Natural killer cell (primary cell): Measurements from ENCODE around the gene PSAT1. TPM values are rescaled to one million over a fixed set of nuclear protein-coding genes. Genes with fewer than 3 reads are reported as not detected.
A peak's percentile ranks its signal among the peaks of the same experiment; 100 is the strongest.

ENCODE experiments used
- ATAC-seq, 3 donors: fragments of 150-1000 bp in 2 of 3; fragments of 200-7000 bp in 1 of 3; cut with Tn5 transposase; 1 replicate in 1 of 3; 2 replicates in 2 of 3; pipeline ENCODE4 v1.10.0; 2021; ENCODE audit warnings: mild to moderate bottlenecking in 2 of 3, moderate library complexity in 2 of 3
- DNase-seq, 2 donors: peaks; one replicate each; pipeline versions ENCODE4 v3.0.0 to v3.0.0-alpha.2; 2013 to 2021; ENCODE audit warnings: mixed read lengths in 1 of 2
- H3K27ac ChIP-seq: one replicate; pipeline ENCODE4 v1.5.1; 2013; ENCODE audit warnings: mild to moderate bottlenecking, low read length
- H3K27me3 ChIP-seq: one replicate; pipeline ENCODE4 v1.6.1; 2013; ENCODE audit warnings: low read length; ENCODE audit not compliant: control insufficient read depth, insufficient read depth
- H3K36me3 ChIP-seq: one replicate; pipeline ENCODE4 v1.6.1; 2013; ENCODE audit warnings: low read length; ENCODE audit not compliant: control insufficient read depth, insufficient read depth
- H3K4me1 ChIP-seq: one replicate; pipeline ENCODE4 v1.6.1; 2013; ENCODE audit warnings: low read length; ENCODE audit not compliant: control insufficient read depth, insufficient read depth
- H3K4me3 ChIP-seq: one replicate; pipeline ENCODE4 v1.5.1; 2013; ENCODE audit warnings: low read length
- H3K9me3 ChIP-seq: one replicate; pipeline ENCODE4 v1.6.1; 2013; ENCODE audit warnings: low read length; ENCODE audit not compliant: control insufficient read depth, insufficient read depth
- H3K27ac Mint-ChIP-seq, 2 donors: one replicate each; pipeline ENCODE4 v1.8.0; 2022; ENCODE audit warnings: mild to moderate bottlenecking in 2 of 2, mixed read lengths in 2 of 2, moderate library complexity in 1 of 2
- H3K27me3 Mint-ChIP-seq, 2 donors: one replicate each; pipeline ENCODE4 v1.8.0; 2022; ENCODE audit warnings: low read depth in 2 of 2, mixed read lengths in 2 of 2
- H3K36me3 Mint-ChIP-seq: one replicate; pipeline ENCODE4 v1.8.0; 2022; ENCODE audit warnings: mixed read lengths
- H3K4me1 Mint-ChIP-seq, 2 donors: one replicate each; pipeline ENCODE4 v1.8.0; 2022; ENCODE audit warnings: mixed read lengths in 2 of 2
- H3K4me3 Mint-ChIP-seq: one replicate; pipeline ENCODE4 v1.8.0; 2022; ENCODE audit warnings: mild to moderate bottlenecking, moderate library complexity, mixed read lengths
- H3K9me3 Mint-ChIP-seq, 2 donors: one replicate each; pipeline ENCODE4 v1.8.0; 2022; ENCODE audit warnings: mixed read lengths in 2 of 2
- CTCF ChIP-seq: fragments of 200-600 bp; IDR thresholded peaks from one replicate; pipeline ENCODE4 v1.8.0; 2022; ENCODE audit warnings: antibody characterized with exemption
- WGBS: methylation state at CpG from one replicate; pipeline ENCODE4 v1.1.7; 2013; ENCODE audit warnings: missing lambda C conversion rate; ENCODE audit not compliant: insufficient coverage; 5-methylcytosine and 5-hydroxymethylcytosine counted together
- intact Hi-C: fragments of 100-400 bp; cut with micrococcal nuclease; formaldehyde crosslinking; loops from one replicate; pipeline ENCODE4 v1.14.2; 2022
- total RNA-seq, 4 donors: library from RNA; stranded (reverse); fragments of 120-200 nt in 1 of 4; gene quantifications; one replicate each; pipeline versions ENCODE4 v1.2.3 to v1.2.4, GENCODE V29; 2013 to 2022

PSAT1 gene
- total RNA-seq: 1 to 10 TPM; 1.1 to 3.3 (median 2.3) TPM
- total RNA-seq (2013): 2.3 TPM

GRCh38 chr9:78296893-78297671 is at the start of gene PSAT1:
PSAT1 (plus strand) TSS chr9:78297125; CDS start chr9:78297211, 86 bp downstream.
- peaks cover 27 to 28% of the 10 kb centered on the region in 2 donors for H3K4me1 Mint-ChIP-seq
- under 1% methylated on average over 76 of the region's 76 CpGs for WGBS
- H3K9me3 Mint-ChIP-seq: no peaks in the 10 kb centered on the region
- H3K4me3 Mint-ChIP-seq: peak within 1 kb of the TSS; percentile 95
- H3K36me3 Mint-ChIP-seq: no peaks in the 10 kb centered on the region
- peak within 1 kb of the TSS; percentile 38 to 74 for H3K27ac Mint-ChIP-seq
- no peak for TF ChIP-seq CTCF
- Histone ChIP-seq H3K27ac (no peak within 1 kb of the TSS), H3K4me1 (peaks cover 25% of the 10 kb centered on the region), H3K4me3 (peak within 1 kb of the TSS; percentile 81), H3K36me3 (no peaks in the 10 kb centered on the region), H3K9me3 (no peaks in the 10 kb centered on the region), H3K27me3 (peaks cover 11% of the 10 kb centered on the region)
- DNase-seq (peak; percentile 79 to 94), ATAC-seq (peak; percentile 95 to 97 (median 97))
- peaks cover 11 to 19% of the 10 kb centered on the region in 2 donors for H3K27me3 Mint-ChIP-seq
- intact Hi-C loops: no loop called here

- DNase-seq (no peak), ATAC-seq (no peak)
- intact Hi-C loops: no loop called here
- no peaks in the 10 kb centered on the region for H3K27me3 ChIP-seq
- Mint-ChIP-seq H3K27me3 (no peaks in the 10 kb centered on the region), H3K4me3 (no peak overlapping the region), H3K9me3 (no peaks in the 10 kb centered on the region), H3K4me1 (peaks cover 39 to 56% of the 10 kb centered on the region in 2 donors), H3K36me3 (peaks cover 18% of the 10 kb centered on the region), H3K27ac (peak overlapping the region; percentile 32 to 72)
- H3K4me1 ChIP-seq: no peaks in the 10 kb centered on the region
- peaks cover 76% of the 10 kb centered on the region for H3K36me3 ChIP-seq
- no peak for TF ChIP-seq CTCF
- WGBS: no CpG with 5 or more reads among the region's 1 CpG
- H3K4me3 ChIP-seq: no peak overlapping the region
- no peak overlapping the region for H3K27ac ChIP-seq
- H3K9me3 ChIP-seq: no peaks in the 10 kb centered on the region
Measured at GRCh38 chr9:78248635-78249034, 48.3 kb upstream of the PSAT1 start.

GRCh38 chr9:78249542-78249941 is 47.4 kb upstream of the PSAT1 start:
- TF ChIP-seq CTCF: no peak
- Histone ChIP-seq H3K4me3 (no peak overlapping the region), H3K27me3 (no peaks in the 10 kb centered on the region), H3K36me3 (peaks cover 73% of the 10 kb centered on the region), H3K27ac (no peak overlapping the region), H3K9me3 (no peaks in the 10 kb centered on the region), H3K4me1 (no peaks in the 10 kb centered on the region)
- no peak for DNase-seq
- no peaks in the 10 kb centered on the region for H3K27me3 Mint-ChIP-seq
- no peak overlapping the region for H3K4me3 Mint-ChIP-seq
- H3K27ac Mint-ChIP-seq: peak overlapping the region in 1 of 2 donors; percentile 32
- no peak for ATAC-seq
- peaks cover 35 to 58% of the 10 kb centered on the region in 2 donors for H3K4me1 Mint-ChIP-seq
- H3K36me3 Mint-ChIP-seq: peaks cover 18% of the 10 kb centered on the region
- intact Hi-C loops: no loop called here
- no peaks in the 10 kb centered on the region for H3K9me3 Mint-ChIP-seq
